Mucosa of descending colon (tissue), 3 donors: Measurements from ENCODE around the gene ARSD. TPM values are rescaled to one million over a fixed set of nuclear protein-coding genes. Genes with fewer than 3 reads are reported as not detected.
"Not testable (repeated sequence)": the region's sequence is repeated elsewhere in the genome, so short reads cannot be mapped to it uniquely, and the experiment has no call there.

Experiments
- ATAC-seq: fragments of 200-7000 bp; cut with Tn5 transposase; one replicate; pipeline ENCODE4 v1.9.1; 2020; ENCODE audit warnings: mild to moderate bottlenecking, moderate library complexity
- DNase-seq, 3 donors: peaks; one replicate each; pipeline ENCODE4 v3.0.0-alpha.2; 2020
- H3K36me3 ChIP-seq: fragments of 200-600 bp; one replicate; pipeline ENCODE4 v1.8.0; 2021; ENCODE audit warnings: low read depth, mild to moderate bottlenecking
- H3K4me1 ChIP-seq: fragments of 200-600 bp; one replicate; pipeline ENCODE4 v1.8.0; 2021; ENCODE audit warnings: low read depth, mild to moderate bottlenecking
- H3K4me3 ChIP-seq: fragments of 200-600 bp; one replicate; pipeline ENCODE4 v1.8.0; 2021; ENCODE audit warnings: mild to moderate bottlenecking
- H3K9me3 ChIP-seq: fragments of 200-600 bp; one replicate; pipeline ENCODE4 v1.8.0; 2021; ENCODE audit warnings: mild to moderate bottlenecking
- intact Hi-C, 2 donors: fragments of 100-400 bp; cut with DNase I in 1 of 2; cut with micrococcal nuclease in 1 of 2; formaldehyde crosslinking; loops; one replicate each; pipeline versions ENCODE4 v1.11.0 to v1.11.1; 2022; cut with DNase I, micrococcal nuclease
- total RNA-seq, 3 donors: library from RNA; stranded (reverse); fragmentation: NEBNext Ultra II Directional in 2 of 3; extraction: Animal tissue kit (Norgen Biotek cat#: 25700) in 2 of 3; gene quantifications; one replicate each; pipeline versions ENCODE4 v1.2.1 to v1.2.4, GENCODE V29; 2021 to 2023
- TF ChIP-seq, protein P1 (sequence below): fragments of 200-600 bp; IDR thresholded peaks from one replicate; pipeline ENCODE4 v1.8.0; 2022; ENCODE audit warnings: antibody characterized with exemption, mild to moderate bottlenecking
- donor health status: DM: no; HTN: no; CAD: no; lungs with moderate emphysema.
- donor health status: DM: no; HTN: no; CAD: no.
- donor health status: DM: no; HTN: yes; CAD: no.

The ARSD gene
- total RNA-seq, 3 donors from 2014 or later, result 26.2 to 70.9 (median 67.2) TPM

DNA sequence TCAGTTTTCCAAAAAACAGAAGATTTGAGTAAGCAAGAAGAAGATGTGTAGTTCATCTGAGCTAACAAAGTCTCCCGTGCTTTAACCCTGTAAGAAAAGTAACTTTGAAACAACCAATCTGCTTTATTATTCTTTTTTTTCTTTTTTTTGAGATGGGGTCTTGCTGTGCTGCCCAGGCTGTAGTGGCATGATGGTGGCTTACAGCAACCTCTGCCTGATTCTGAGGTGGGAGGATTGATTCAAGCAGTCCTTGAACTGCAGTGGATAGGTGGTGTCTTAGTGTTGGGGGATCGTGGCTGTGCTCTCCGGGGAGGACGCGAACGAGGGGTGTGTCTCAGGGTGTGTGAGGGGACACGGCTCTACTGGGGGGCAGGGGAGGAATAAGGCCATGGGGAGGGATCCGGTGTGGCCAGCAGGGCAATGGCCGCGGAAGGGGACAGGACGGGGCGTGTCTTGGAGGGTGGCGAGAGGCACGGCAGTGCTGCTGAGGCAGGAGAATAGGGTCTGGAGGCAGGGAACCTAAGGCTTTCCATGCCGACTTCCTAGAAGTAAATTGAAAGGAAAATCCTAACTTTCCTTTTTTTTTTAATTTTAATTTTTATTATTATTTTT lies 2.4 kb downstream of the ARSD start:
- H3K9me3 ChIP-seq, result no peaks in the 10 kb centered on the region
- intact Hi-C loops, result no loop called here
- ATAC-seq (no peak), DNase-seq (peak in 1 of 3 donors; percentile 30)
- H3K4me3 ChIP-seq, result no peak overlapping the region
- TF ChIP-seq, protein P1, sequence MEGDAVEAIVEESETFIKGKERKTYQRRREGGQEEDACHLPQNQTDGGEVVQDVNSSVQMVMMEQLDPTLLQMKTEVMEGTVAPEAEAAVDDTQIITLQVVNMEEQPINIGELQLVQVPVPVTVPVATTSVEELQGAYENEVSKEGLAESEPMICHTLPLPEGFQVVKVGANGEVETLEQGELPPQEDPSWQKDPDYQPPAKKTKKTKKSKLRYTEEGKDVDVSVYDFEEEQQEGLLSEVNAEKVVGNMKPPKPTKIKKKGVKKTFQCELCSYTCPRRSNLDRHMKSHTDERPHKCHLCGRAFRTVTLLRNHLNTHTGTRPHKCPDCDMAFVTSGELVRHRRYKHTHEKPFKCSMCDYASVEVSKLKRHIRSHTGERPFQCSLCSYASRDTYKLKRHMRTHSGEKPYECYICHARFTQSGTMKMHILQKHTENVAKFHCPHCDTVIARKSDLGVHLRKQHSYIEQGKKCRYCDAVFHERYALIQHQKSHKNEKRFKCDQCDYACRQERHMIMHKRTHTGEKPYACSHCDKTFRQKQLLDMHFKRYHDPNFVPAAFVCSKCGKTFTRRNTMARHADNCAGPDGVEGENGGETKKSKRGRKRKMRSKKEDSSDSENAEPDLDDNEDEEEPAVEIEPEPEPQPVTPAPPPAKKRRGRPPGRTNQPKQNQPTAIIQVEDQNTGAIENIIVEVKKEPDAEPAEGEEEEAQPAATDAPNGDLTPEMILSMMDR, result no peak
- no peaks in the 10 kb centered on the region for H3K36me3 ChIP-seq
- H3K4me1 ChIP-seq, result no peaks in the 10 kb centered on the region

- ATAC-seq, DNase-seq, H3K4me1 ChIP-seq, H3K9me3 ChIP-seq, H3K36me3 ChIP-seq, H3K4me3 ChIP-seq, intact Hi-C loops: not testable (repeated sequence)
These were observed 2.9 kb downstream of the ARSD start for GRCh38 chrX:2926255-2926654.

DNA sequence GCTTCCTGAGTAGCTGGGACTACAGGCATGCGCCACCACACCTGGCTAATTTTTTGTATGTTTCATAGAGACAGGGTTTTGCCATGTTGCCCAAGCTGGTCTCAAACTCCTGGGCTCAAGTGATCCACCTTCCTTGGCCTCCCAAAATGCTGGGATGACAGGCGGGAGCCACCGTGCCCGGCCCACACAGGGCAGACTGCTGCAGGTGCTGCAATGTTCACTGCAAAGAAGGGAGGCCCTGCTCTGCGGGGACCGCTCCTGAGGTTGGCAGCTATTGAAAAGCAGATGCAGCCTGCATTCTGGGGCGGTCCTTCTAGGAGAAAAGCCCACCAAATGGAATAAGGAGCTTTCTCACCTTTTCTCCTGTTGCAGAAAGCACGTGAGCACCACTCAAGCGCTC lies 5.0 kb downstream of the ARSD start:
- DNase-seq (no peak), ATAC-seq (no peak)
- intact Hi-C loops, result no loop called here
- Histone ChIP-seq H3K9me3 (no peaks in the 10 kb centered on the region), H3K4me1 (no peaks in the 10 kb centered on the region), H3K36me3 (no peaks in the 10 kb centered on the region), H3K4me3 (no peak overlapping the region)
- TF ChIP-seq, protein P1, result no peak

- H3K36me3 ChIP-seq, result no peaks in the 10 kb centered on the region
- no peak for ATAC-seq
These were observed 7.4 kb downstream of the ARSD start for GRCh38 chrX:2921750-2922149.

GRCh38 chrX:2921193-2921592 lies 7.9 kb downstream of the ARSD start:
- intact Hi-C loops, result no loop called here
- TF ChIP-seq, protein P1, result no peak
- DNase-seq (no peak), ATAC-seq (no peak)
- no peaks in the 10 kb centered on the region for H3K4me1 ChIP-seq
- H3K4me3 ChIP-seq, result no peak overlapping the region
- no peaks in the 10 kb centered on the region for H3K36me3 ChIP-seq
- H3K9me3 ChIP-seq, result no peaks in the 10 kb centered on the region

More at GRCh38 chrX:2921750-2922149, 7.4 kb downstream of the ARSD start:
- no peaks in the 10 kb centered on the region for H3K9me3 ChIP-seq
- no peak for DNase-seq
- intact Hi-C loops, result no loop called here
- no peaks in the 10 kb centered on the region for H3K4me1 ChIP-seq
- TF ChIP-seq, protein P1, result no peak
- H3K4me3 ChIP-seq, result no peak overlapping the region

DNA sequence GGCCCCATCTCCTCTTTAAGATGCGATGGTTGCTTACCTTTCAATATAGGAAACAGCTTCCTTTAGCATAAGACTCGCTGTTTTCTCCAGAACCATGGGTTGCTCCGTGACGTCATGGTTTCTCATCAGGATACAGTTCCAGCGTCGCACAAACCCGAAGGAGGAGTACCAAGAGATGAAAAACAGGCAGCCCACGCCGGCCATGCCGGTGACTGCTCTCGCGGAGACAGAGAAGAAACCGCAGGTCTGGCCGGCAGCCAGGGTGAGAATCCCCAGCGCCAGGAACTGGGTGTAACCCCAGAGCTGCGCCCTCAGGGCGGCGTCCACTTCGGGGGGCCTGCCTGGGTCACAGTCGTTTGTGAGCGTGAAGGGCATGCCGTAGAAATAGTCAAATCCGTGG lies 11.4 kb downstream of the ARSD start:
- no peaks in the 10 kb centered on the region for H3K4me1 ChIP-seq
- intact Hi-C loops, result no loop called here
- H3K36me3 ChIP-seq, result no peaks in the 10 kb centered on the region
- no peak overlapping the region for H3K4me3 ChIP-seq
- ATAC-seq (no peak), DNase-seq (no peak)
- TF ChIP-seq, protein P1, result no peak
- H3K9me3 ChIP-seq, result no peaks in the 10 kb centered on the region
